Lung (tissue), 12 donors: ENCODE results near the gene LSP1. TPM values are rescaled to one million over a fixed set of nuclear protein-coding genes. Genes with fewer than 3 reads are reported as not detected.

Source experiments
- ATAC-seq: fragments of 200-7000 bp; cut with Tn5 transposase; one replicate; pipeline ENCODE4 v1.9.1; 2020; ENCODE audit warnings: moderate number of reproducible peaks; ENCODE audit not compliant: insufficient read depth, low FRiP score
- DNase-seq, 3 donors: peaks; one replicate each; pipeline ENCODE4 v3.0.0-alpha.2; 2013 to 2017
- H3K27ac ChIP-seq, 2 donors: one replicate each; pipeline ENCODE4 v1.5.1; 2013; ENCODE audit warnings: mild to moderate bottlenecking in 2 of 2, moderate library complexity in 2 of 2, control low read depth in 1 of 2, inconsistent platforms in 1 of 2, low read depth in 1 of 2, low read length in 1 of 2
- H3K27me3 ChIP-seq, 3 donors: one replicate each; pipeline ENCODE4 v1.5.1; 2013; ENCODE audit warnings: low read length in 2 of 3; ENCODE audit not compliant: control insufficient read depth in 3 of 3, insufficient read depth in 3 of 3
- H3K36me3 ChIP-seq, 4 donors: one replicate each; pipeline ENCODE4 v1.5.1; 2013; ENCODE audit warnings: low read length in 4 of 4, mild to moderate bottlenecking in 1 of 4, moderate library complexity in 1 of 4; ENCODE audit not compliant: control insufficient read depth in 4 of 4, insufficient read depth in 4 of 4
- H3K4me1 ChIP-seq, 5 donors: one replicate each; pipeline ENCODE4 v1.5.1; 2013; ENCODE audit warnings: low read length in 5 of 5, mild to moderate bottlenecking in 2 of 5, moderate library complexity in 1 of 5; ENCODE audit not compliant: control insufficient read depth in 5 of 5, insufficient read depth in 5 of 5
- H3K4me3 ChIP-seq: one replicate; pipeline ENCODE4 v1.5.1; 2013; ENCODE audit warnings: mild to moderate bottlenecking, control low read depth, moderate library complexity
- H3K9ac ChIP-seq, 2 donors: one replicate each; pipeline ENCODE4 v1.5.1; 2013; ENCODE audit warnings: low read length in 2 of 2, control low read depth in 1 of 2; ENCODE audit not compliant: insufficient read depth in 1 of 2
- H3K9me3 ChIP-seq, 4 donors: one replicate each; pipeline ENCODE4 v1.5.1; 2013; ENCODE audit warnings: low read length in 3 of 4, mild to moderate bottlenecking in 1 of 4, moderate library complexity in 1 of 4; ENCODE audit not compliant: control insufficient read depth in 4 of 4, insufficient read depth in 3 of 4
- CTCF ChIP-seq: IDR thresholded peaks from 2 replicates; pipeline ENCODE4 v1.5.1; 2012; ENCODE audit warnings: mild to moderate bottlenecking; ENCODE audit errors: control extremely low read depth, extremely low read depth
- WGBS, 2 donors: extraction: QIAGEN DNeasy Blood & Tissue Kit; methylation state at CpG; one replicate each; pipeline ENCODE4 v1.1.7; 2013; 5-methylcytosine and 5-hydroxymethylcytosine counted together
- polyA plus RNA-seq, 2 donors: library from polyadenylated mRNA; stranded (reverse); fragments of 200-250 nt; gene quantifications; one replicate each; pipeline ENCODE4 v1.2.1, GENCODE V29; 2013
- total RNA-seq, 2 donors: library from RNA; depleted of rRNA in 1 of 2; stranded (reverse); fragments of >200 nt in 1 of 2; gene quantifications; one replicate each; pipeline ENCODE4 v1.2.1, GENCODE V29; 2014 to 2021
- donor health status: control.
- donor health status: control.
- donor health status: Bipolar disorder and iron deficiency.
- donor health status: healthy.
- donor health status: DM: yes; HTN: yes; CAD: no.

The LSP1 gene
- total and polyA plus RNA-seq, 4 donors = 44.9 to 121 (median 83.9) TPM

- Histone ChIP-seq H3K4me1 (peaks cover 0 to 36% (median 5%) of the 10 kb centered on the region in 5 donors), H3K36me3 (no peaks in the 10 kb centered on the region), H3K27me3 (no peaks in the 10 kb centered on the region), H3K27ac (peak overlapping the region in 1 of 2 donors; percentile 61), H3K9me3 (no peaks in the 10 kb centered on the region), H3K4me3 (no peak overlapping the region), H3K9ac (no peak overlapping the region)
- ATAC-seq (no peak), DNase-seq (no peak)
- 90 to 94% methylated on average over 33 of the region's 33 CpGs for WGBS, 2 donors
- TF ChIP-seq CTCF = no peak
These were observed 27.0 kb upstream of the LSP1 start for GRCh38 chr11:1825785-1826451.

- H3K4me1 ChIP-seq = peaks cover 0 to 39% (median 5%) of the 10 kb centered on the region in 5 donors
- no peaks in the 10 kb centered on the region for H3K27me3 ChIP-seq
- no peaks in the 10 kb centered on the region for H3K9me3 ChIP-seq
- 64 to 77% methylated on average over 15 of the region's 15 CpGs for WGBS, 2 donors
- H3K27ac ChIP-seq = peak overlapping the region in 1 of 2 donors; percentile 61
- DNase-seq (peak; percentile 61 to 75 (median 75)), ATAC-seq (no peak)
- no peak overlapping the region for H3K9ac ChIP-seq
- no peak for TF ChIP-seq CTCF
- no peaks in the 10 kb centered on the region for H3K36me3 ChIP-seq
- no peak overlapping the region for H3K4me3 ChIP-seq
These were observed 26.3 kb upstream of the LSP1 start for GRCh38 chr11:1826552-1827094.

GRCh38 chr11:1827095-1827813, 25.6 kb upstream of the LSP1 start:
- Histone ChIP-seq H3K27me3 (no peaks in the 10 kb centered on the region), H3K4me3 (no peak overlapping the region), H3K9ac (no peak overlapping the region), H3K4me1 (peaks cover 0 to 45% (median 7%) of the 10 kb centered on the region in 5 donors), H3K36me3 (no peaks in the 10 kb centered on the region), H3K27ac (peak overlapping the region in 1 of 2 donors; percentile 61), H3K9me3 (no peaks in the 10 kb centered on the region)
- ATAC-seq (peak; percentile 55), DNase-seq (peak; percentile 85 to 92 (median 90))
- 52 to 77% methylated on average over 27 of the region's 27 CpGs for WGBS, 2 donors
- no peak for TF ChIP-seq CTCF
